K562 (cell line): ENCODE data around the gene SLC22A16. TPM values are rescaled to one million over a fixed set of nuclear protein-coding genes. Genes with fewer than 3 reads are reported as not detected.

Experiments used
- ATAC-seq: fragments of 200-7000 bp; cut with Tn5 transposase; 3 replicates; pipeline ENCODE4 v1.9.1; 2020; ENCODE audit warnings: moderate library complexity
- BruUV-seq: library from RNA; stranded (reverse); fragments of 400-500 nt; replicated peaks from 2 replicates; lab custom pipeline; 2021; lab: Mats Ljungman, UMichigan
- CTCF ChIA-PET: fragments of 300-600 bp; formaldehyde crosslinking; extraction: SDS; loops from one replicate; lab custom pipeline; 2021; ENCODE audit warnings: low intra/inter-chr PET ratio; lab: Yijun Ruan, JAX
- POLR2A ChIA-PET: fragments of 300-600, 350-650 bp; sonication (Branson Sonifier 250); formaldehyde crosslinking; extraction: SDS; loops from one replicate; lab custom pipeline; 2021; ENCODE audit warnings: antibody characterized with exemption, inconsistent platforms; lab: Yijun Ruan, JAX
- DNase-seq, 4 experiments: peaks; one replicate each; pipeline versions ENCODE4 v3.0.0 to v3.0.0-alpha.2; 2011 to 2018; ENCODE audit warnings: low spot score in 3 of 4, mixed read lengths in 3 of 4; ENCODE audit errors: extremely low read depth in 1 of 4
- FAIRE-seq: peaks from 2 replicates; lab custom pipeline; 2011; peaks lifted over from hg19 to GRCh38; lab: Jason Lieb, UNC
- H2AFZ ChIP-seq: 2 replicates; pipeline ENCODE4 v1.6.0; 2011; ENCODE audit warnings: low read depth, low read length, control low read depth, inconsistent platforms
- H3K27ac ChIP-seq: fragments of 200-600 bp; 3 replicates; pipeline ENCODE4 v1.8.0; 2011; ENCODE audit warnings: low read depth, mild to moderate bottlenecking, control low read depth, inconsistent platforms, low read length, moderate library complexity, mixed read lengths; ENCODE audit errors: extremely low read depth
- H3K27me3 ChIP-seq, 2 experiments: fragments of 300-600 bp in 1 of 2; 2 replicates in 1 of 2; 3 replicates in 1 of 2; pipeline versions ENCODE4 v1.6.0 to v1.8.0; 2011; ENCODE audit warnings: inconsistent platforms in 2 of 2, low read length in 2 of 2, mild to moderate bottlenecking in 1 of 2, mixed read lengths in 1 of 2, moderate library complexity in 1 of 2; ENCODE audit not compliant: control insufficient read depth in 2 of 2, insufficient read depth in 2 of 2
- H3K36me3 ChIP-seq: fragments of 300-600 bp; 3 replicates; pipeline ENCODE4 v1.8.0; 2011; ENCODE audit warnings: mild to moderate bottlenecking, low read length, inconsistent platforms; ENCODE audit not compliant: control insufficient read depth, insufficient read depth
- H3K4me1 ChIP-seq, 2 experiments: fragments of 200-600 bp in 1 of 2; replicated peaks in 1 of 2; 2 replicates in 1 of 2; 3 replicates in 1 of 2; pipeline versions ENCODE4 v1.5.1 to v1.8.0; 2011; ENCODE audit warnings: inconsistent platforms in 2 of 2, low read length in 2 of 2, mild to moderate bottlenecking in 1 of 2, mixed read lengths in 1 of 2, moderate library complexity in 1 of 2; ENCODE audit not compliant: control insufficient read depth in 2 of 2, insufficient read depth in 2 of 2
- H3K4me2 ChIP-seq: 2 replicates; pipeline ENCODE4 v1.6.1; 2011; ENCODE audit warnings: low read length, control low read depth, inconsistent platforms, mixed read lengths; ENCODE audit not compliant: insufficient read depth
- H3K4me3 ChIP-seq: fragments of 200-600 bp; sonication (generic), shearing (Covaris generic); 2 replicates; pipeline ENCODE4 v1.5.1; 2016; ENCODE audit warnings: control low read depth, inconsistent platforms
- H3K79me2 ChIP-seq: fragments of 200-600 bp; 3 replicates; pipeline ENCODE4 v1.8.0; 2011; ENCODE audit warnings: low read length, inconsistent platforms; ENCODE audit not compliant: control insufficient read depth, insufficient read depth
- H3K9ac ChIP-seq, 2 experiments: 2 replicates each; pipeline versions ENCODE4 v1.6.0 to v1.6.1; 2011; ENCODE audit warnings: low read depth in 2 of 2, low read length in 2 of 2, control low read depth in 1 of 2, inconsistent platforms in 1 of 2, mild to moderate bottlenecking in 1 of 2, mixed read lengths in 1 of 2; ENCODE audit not compliant: insufficient read depth in 1 of 2
- H3K9me1 ChIP-seq: one replicate; pipeline ENCODE4 v1.6.0; 2011; ENCODE audit warnings: inconsistent platforms, mild to moderate bottlenecking, low read length, moderate library complexity; ENCODE audit not compliant: control insufficient read depth, insufficient read depth
- H3K9me3 ChIP-seq: replicated peaks from 2 replicates; pipeline ENCODE4 v1.5.1; 2011; ENCODE audit warnings: low read depth, low read length, inconsistent platforms; ENCODE audit not compliant: control insufficient read depth, insufficient read depth
- H4K20me1 ChIP-seq: replicated peaks from 2 replicates; pipeline ENCODE4 v1.6.1; 2011; ENCODE audit warnings: low read length, inconsistent platforms, mixed read lengths; ENCODE audit not compliant: control insufficient read depth, insufficient read depth
- AFF1 ChIP-seq, 2 experiments: fragments of 450-650 bp; IDR thresholded peaks; 2 replicates each; pipeline ENCODE4 v1.6.1; 2018; ENCODE audit warnings: mild to moderate bottlenecking in 2 of 2, low read depth in 1 of 2; ENCODE audit not compliant: partially characterized antibody in 2 of 2
- CEBPB ChIP-seq: fragments of 450-650 bp; IDR thresholded peaks from 2 replicates; pipeline ENCODE4 v1.6.1; 2016; ENCODE audit warnings: missing genetic modification characterization, missing compliant biosample characterization
- FOXK1 ChIP-seq: sonication (generic); formaldehyde crosslinking; IDR thresholded peaks from 2 replicates; pipeline ENCODE4 v1.8.0; 2022; ENCODE audit warnings: missing genetic modification reagents, mild to moderate bottlenecking, borderline replicate concordance
- KHSRP ChIP-seq: fragments of 450-650 bp; IDR thresholded peaks from 2 replicates; pipeline ENCODE4 v1.6.1; 2017
- LARP7 ChIP-seq: fragments of 450-650 bp; IDR thresholded peaks from 2 replicates; pipeline ENCODE4 v1.6.1; 2016
- MEF2A ChIP-seq: IDR thresholded peaks from 2 replicates; pipeline ENCODE4 v1.6.1; 2011; ENCODE audit warnings: low read depth, mild to moderate bottlenecking, low read length, moderate library complexity; ENCODE audit not compliant: control insufficient read depth
- NKRF ChIP-seq: fragments of 450-650 bp; IDR thresholded peaks from 2 replicates; pipeline ENCODE4 v1.6.1; 2016; ENCODE audit warnings: borderline replicate concordance
- NUFIP1 ChIP-seq: fragments of 450-650 bp; IDR thresholded peaks from 2 replicates; pipeline ENCODE4 v1.6.1; 2018; ENCODE audit not compliant: partially characterized antibody
- SP2 ChIP-seq: IDR thresholded peaks from 2 replicates; pipeline ENCODE4 v1.6.1; 2011; ENCODE audit warnings: mild to moderate bottlenecking, low read depth, low read length, moderate library complexity; ENCODE audit not compliant: poor library complexity, severe bottlenecking; ENCODE audit errors: extremely low read depth
- SRSF7 ChIP-seq: fragments of 200-400 bp; formaldehyde crosslinking; optimal IDR thresholded peaks from 2 replicates; pipeline ENCODE3; 2017; ENCODE audit warnings: mild to moderate bottlenecking, low read depth, low read length
- STAT5A ChIP-seq: IDR thresholded peaks from 2 replicates; pipeline ENCODE4 v1.6.1; 2012; ENCODE audit warnings: low read length, inconsistent platforms, borderline replicate concordance
- TCFL5 ChIP-seq: fragments of 250-450 bp; sonication (Bioruptor Pico); conservative IDR thresholded peaks from 2 replicates; pipeline ENCODE4 v1.6.1; 2021; ENCODE audit warnings: mild to moderate bottlenecking, moderate library complexity, matching md5 sums
- THRAP3 ChIP-seq: fragments of 450-650 bp; IDR thresholded peaks from 2 replicates; pipeline ENCODE4 v1.6.1; 2016; ENCODE audit warnings: mild to moderate bottlenecking, inconsistent platforms, borderline replicate concordance
- TRIM28 ChIP-seq: fragments of 450-650 bp; IDR thresholded peaks from 2 replicates; pipeline ENCODE4 v1.6.1; 2017
- ZNF12 ChIP-seq: sonication (generic); formaldehyde crosslinking; IDR thresholded peaks from 2 replicates; pipeline ENCODE4 v1.4.0; 2020; ENCODE audit warnings: mild to moderate bottlenecking, missing genetic modification reagents
- ZNF75A ChIP-seq: fragments of 450-650 bp; formaldehyde crosslinking; IDR thresholded peaks from 2 replicates; pipeline ENCODE4 v1.4.0; 2020; ENCODE audit warnings: mild to moderate bottlenecking
- WGBS: fragments of 100-300 bp; shearing (Covaris generic); methylation state at CpG from one replicate; pipeline ENCODE4 v1.1.6; 2016; ENCODE audit warnings: low coverage, mixed read lengths; ENCODE audit not compliant: insufficient coverage; ENCODE audit errors: missing lambda C conversion rate; 5-methylcytosine and 5-hydroxymethylcytosine counted together
- in situ Hi-C: fragments of 300-500 bp; cut with MboI; formaldehyde crosslinking; loops from 4 replicates; pipeline ENCODE4 v1.15.0; 2018; ENCODE audit warnings: inconsistent platforms, mixed read lengths
- intact Hi-C: fragments of 100-400 bp; cut with micrococcal nuclease; formaldehyde crosslinking; loops from 2 replicates; pipeline ENCODE4 v1.14.2; 2022
- polyA plus RNA-seq, 8 experiments: library from polyadenylated mRNA; depleted of rRNA in 4 of 8; stranded (reverse) in 5 of 8; unstranded in 3 of 8; fragments of >200 nt; fragmentation: Nextera tagmentation in 2 of 8; fragmentation: Illumina TruSeq in 1 of 8; extraction: Ambion mirVana in 2 of 8; extraction: Trizol in 1 of 8; gene quantifications; 2 replicates each; pipeline versions ENCODE4 v1.2.1 to v1.2.3, GENCODE V29; 2011 to 2014; ENCODE audit warnings: inconsistent platforms in 1 of 8, missing spikeins in 1 of 8
- total RNA-seq, 7 experiments: library from RNA; depleted of rRNA in 6 of 7; stranded (reverse); fragments of >200 nt in 6 of 7; fragmentation: Illumina TruSeq in 2 of 7; extraction: Trizol in 2 of 7; gene quantifications; 2 replicates each; pipeline versions ENCODE4 v1.2.1 to v1.2.3, GENCODE V29; 2011 to 2021; ENCODE audit warnings: low replicate concordance in 1 of 7
- TF ChIP-seq, protein P1 (sequence below): fragments of 450-650 bp; IDR thresholded peaks from 2 replicates; pipeline ENCODE4 v1.6.1; 2017; ENCODE audit warnings: antibody characterized with exemption

Gene SLC22A16
- total and polyA plus RNA-seq, 9 of the 15 experiments (the other 6 are each of a cell fraction or from before 2014, with no cell fraction given), result not detected

GRCh38 chr6:110511401-110511800 is 35.0 kb upstream of the SLC22A16 start:
- ChIA-PET CTCF (no interaction called here), POLR2A (interaction anchor here (0.6 to 0.7 kb wide), 2 partner anchors 108 to 1515 kb away, joined by 3 read pairs; no protein-coding TSS in a partner anchor)
- intact Hi-C loops, result no loop called here
- no peak overlapping the region for H3K4me3 ChIP-seq
- ATAC-seq (no peak), DNase-seq (no peak), FAIRE-seq (no peak)
- no peaks in the 10 kb centered on the region for H3K9me1 ChIP-seq
- no peaks in the 10 kb centered on the region for H3K9me3 ChIP-seq
- no peak overlapping the region for H2AFZ ChIP-seq
- BruUV-seq, result no TSS peak
- no peaks in the 10 kb centered on the region for H4K20me1 ChIP-seq
- H3K9ac ChIP-seq, result no peak overlapping the region
- in situ Hi-C loops, result no loop called here
- H3K36me3 ChIP-seq, result no peaks in the 10 kb centered on the region
- H3K4me1 ChIP-seq, result no peaks in the 10 kb centered on the region; a peak in 1 of 5 replicates
- no peak overlapping the region for H3K4me2 ChIP-seq
- WGBS, result 0% methylated on average over 1 of the region's 1 CpG
- H3K79me2 ChIP-seq, result no peaks in the 10 kb centered on the region
- H3K27ac ChIP-seq, result no peak overlapping the region
- H3K27me3 ChIP-seq, result 0 out of 5 replicates have a peak, but pooled peaks cover 0 to 3% of the 10 kb centered on the region in 2 experiments
- TF ChIP-seq TCFL5, result no peak
- TF ChIP-seq, protein P1, sequence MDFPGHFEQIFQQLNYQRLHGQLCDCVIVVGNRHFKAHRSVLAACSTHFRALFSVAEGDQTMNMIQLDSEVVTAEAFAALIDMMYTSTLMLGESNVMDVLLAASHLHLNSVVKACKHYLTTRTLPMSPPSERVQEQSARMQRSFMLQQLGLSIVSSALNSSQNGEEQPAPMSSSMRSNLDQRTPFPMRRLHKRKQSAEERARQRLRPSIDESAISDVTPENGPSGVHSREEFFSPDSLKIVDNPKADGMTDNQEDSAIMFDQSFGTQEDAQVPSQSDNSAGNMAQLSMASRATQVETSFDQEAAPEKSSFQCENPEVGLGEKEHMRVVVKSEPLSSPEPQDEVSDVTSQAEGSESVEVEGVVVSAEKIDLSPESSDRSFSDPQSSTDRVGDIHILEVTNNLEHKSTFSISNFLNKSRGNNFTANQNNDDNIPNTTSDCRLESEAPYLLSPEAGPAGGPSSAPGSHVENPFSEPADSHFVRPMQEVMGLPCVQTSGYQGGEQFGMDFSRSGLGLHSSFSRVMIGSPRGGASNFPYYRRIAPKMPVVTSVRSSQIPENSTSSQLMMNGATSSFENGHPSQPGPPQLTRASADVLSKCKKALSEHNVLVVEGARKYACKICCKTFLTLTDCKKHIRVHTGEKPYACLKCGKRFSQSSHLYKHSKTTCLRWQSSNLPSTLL, result no peak
- no peak for TF ChIP-seq AFF1 (IDR thresholded peaks at IDR 0.05; ENCODE audit: low read depth in 1 of 2, partially characterized antibody in 2 of 2)
- no peak for TF ChIP-seq STAT5A
- TF ChIP-seq TRIM28, result no peak
- no peak for TF ChIP-seq MEF2A
- TF ChIP-seq KHSRP, result no peak
- no peak for TF ChIP-seq ZNF12
- no peak for TF ChIP-seq SP2
- TF ChIP-seq FOXK1 (CRISPR knock-in tag), result no peak
- no peak for TF ChIP-seq NKRF
- TF ChIP-seq SRSF7, result no peak
- TF ChIP-seq CEBPB (tag), result no peak
- TF ChIP-seq ZNF75A, result no peak
- no peak for TF ChIP-seq THRAP3
- no peak for TF ChIP-seq NUFIP1
- no peak for TF ChIP-seq LARP7
